HL-60 (cell line): Measurements from ENCODE around the gene POPDC3.
"Not testable (repeated sequence)": the region's sequence is repeated elsewhere in the genome, so short reads cannot be mapped to it uniquely, and the experiment has no call there.

Experiments used
- DNase-seq, 2 experiments: peaks; one replicate each; pipeline ENCODE4 v3.0.0-alpha.2; 2010 to 2020; ENCODE audit warnings: low read depth in 1 of 2, low spot score in 1 of 2
- H3K27ac ChIP-seq: fragments of 250-450 bp; sonication (Bioruptor Pico); replicated peaks from 2 replicates; pipeline ENCODE4 v1.5.1; 2020; ENCODE audit warnings: mild to moderate bottlenecking, moderate library complexity
- H3K27me3 ChIP-seq: fragments of 250-450 bp; sonication (Bioruptor Pico); 2 replicates; pipeline ENCODE4 v1.5.1; 2021; ENCODE audit warnings: mild to moderate bottlenecking, moderate library complexity; ENCODE audit not compliant: insufficient read depth, poor library complexity, severe bottlenecking
- H3K4me3 ChIP-seq: replicated peaks from 2 replicates; pipeline ENCODE4 v1.5.1; 2011; ENCODE audit warnings: mild to moderate bottlenecking, control low read depth, low read length; ENCODE audit not compliant: insufficient read depth
- CTCF ChIP-seq: IDR thresholded peaks from one replicate; pipeline ENCODE4 v1.5.1; 2011; ENCODE audit warnings: low read length, control low read depth, inconsistent platforms; ENCODE audit not compliant: insufficient read depth
- GABPA ChIP-seq: IDR thresholded peaks from 2 replicates; pipeline ENCODE4 v1.6.1; 2012; ENCODE audit warnings: low read depth
- POLR2AphosphoS5 ChIP-seq: IDR thresholded peaks from 2 replicates; pipeline ENCODE4 v1.6.1; 2012; ENCODE audit warnings: low read depth
- REST ChIP-seq: IDR thresholded peaks from 2 replicates; pipeline ENCODE4 v1.6.1; 2012; ENCODE audit warnings: low read depth; ENCODE audit not compliant: insufficient replicate concordance
- SPI1 ChIP-seq: IDR thresholded peaks from 2 replicates; pipeline ENCODE4 v1.6.1; 2012; ENCODE audit warnings: low read depth, mild to moderate bottlenecking, borderline replicate concordance

Gene POPDC3

GRCh38 chr6:105178636-105179035, 1.2 kb downstream of the POPDC3 start:
- no peak for TF ChIP-seq REST
- H3K27ac ChIP-seq: no peak overlapping the region
- peaks cover 25% of the 10 kb centered on the region for H3K27me3 ChIP-seq
- DNase-seq: no peak
- no peak overlapping the region for H3K4me3 ChIP-seq

- H3K4me3 ChIP-seq: no peak overlapping the region
- H3K27ac ChIP-seq: no peak overlapping the region
- DNase-seq: no peak
- TF ChIP-seq POLR2AphosphoS5 (no peak), SPI1 (no peak), REST (no peak), CTCF (no peak), GABPA (no peak)
- H3K27me3 ChIP-seq: peaks cover 25% of the 10 kb centered on the region
Observed at GRCh38 chr6:105178110-105178509, 1.7 kb downstream of the POPDC3 start.

- peaks cover 25% of the 10 kb centered on the region for H3K27me3 ChIP-seq
- no peak for DNase-seq
- no peak for TF ChIP-seq POLR2AphosphoS5
- TF ChIP-seq SPI1: no peak
- TF ChIP-seq CTCF: no peak
- TF ChIP-seq REST: no peak
- no peak for TF ChIP-seq GABPA
- H3K4me3 ChIP-seq: no peak overlapping the region
- H3K27ac ChIP-seq: no peak overlapping the region
Observed at GRCh38 chr6:105177556-105177955, 2.3 kb downstream of the POPDC3 start.

GRCh38 chr6:105174512-105174911, 5.3 kb downstream of the POPDC3 start:
- DNase-seq: no peak
- Histone ChIP-seq H3K27me3 (peaks cover 19% of the 10 kb centered on the region), H3K27ac (no peak overlapping the region), H3K4me3 (no peak overlapping the region)
- TF ChIP-seq SPI1 (no peak), CTCF (no peak), POLR2AphosphoS5 (no peak), GABPA (no peak), REST (no peak)

GRCh38 chr6:105172515-105172914, 7.3 kb downstream of the POPDC3 start:
- not testable (repeated sequence) for H3K27me3 ChIP-seq, DNase-seq, H3K4me3 ChIP-seq, H3K27ac ChIP-seq
